Heart right ventricle (tissue), 16 donors: ENCODE data around the gene LMO1. TPM values are rescaled to one million over a fixed set of nuclear protein-coding genes. Genes with fewer than 3 reads are reported as not detected.

Experiments used
- ATAC-seq, 8 donors: fragments of 200-7000 bp; cut with Tn5 transposase; one replicate each; pipeline ENCODE4 v1.9.1; 2020; ENCODE audit warnings: mild to moderate bottlenecking in 8 of 8, moderate library complexity in 8 of 8, moderate number of reproducible peaks in 1 of 8
- DNase-seq, 2 donors: peaks; one replicate each; pipeline ENCODE4 v3.0.0-alpha.2; 2020
- H3K27ac ChIP-seq, 10 donors: fragments of 200-600 bp; sonication (generic) in 2 of 10; one replicate each; pipeline versions ENCODE4 v1.5.0 to v1.8.0; 2020 to 2022; ENCODE audit warnings: mild to moderate bottlenecking in 3 of 10
- H3K27me3 ChIP-seq, 7 donors: fragments of 200-600 bp; one replicate each; pipeline ENCODE4 v1.8.0; 2021 to 2022; ENCODE audit warnings: mild to moderate bottlenecking in 2 of 7
- H3K36me3 ChIP-seq, 9 donors: fragments of 200-600 bp; sonication (generic) in 1 of 9; one replicate each; pipeline versions ENCODE4 v1.5.0 to v1.8.0; 2020 to 2022; ENCODE audit warnings: mild to moderate bottlenecking in 2 of 9
- H3K4me1 ChIP-seq, 9 donors: fragments of 200-600 bp; sonication (generic) in 1 of 9; one replicate each; pipeline versions ENCODE4 v1.5.0 to v1.8.0; 2020 to 2022; ENCODE audit warnings: mild to moderate bottlenecking in 4 of 9
- H3K4me3 ChIP-seq, 10 donors: fragments of 200-600 bp; sonication (generic) in 2 of 10; one replicate each; pipeline versions ENCODE4 v1.5.0 to v1.8.0; 2020 to 2022; ENCODE audit warnings: mild to moderate bottlenecking in 7 of 10, moderate library complexity in 2 of 10
- H3K9me3 ChIP-seq, 11 donors: fragments of 200-600 bp in 10 of 11; sonication (generic) in 2 of 11; one replicate each; pipeline versions ENCODE4 v1.5.0 to v1.8.0; 2013 to 2022; ENCODE audit warnings: mild to moderate bottlenecking in 2 of 11, control low read depth in 1 of 11, moderate library complexity in 1 of 11
- CTCF ChIP-seq, 9 donors: fragments of 200-600 bp; sonication (generic) in 2 of 9; IDR thresholded peaks; one replicate each; pipeline versions ENCODE4 v1.5.0 to v1.8.0; 2021 to 2022; ENCODE audit warnings: antibody characterized with exemption in 9 of 9, mild to moderate bottlenecking in 5 of 9, moderate library complexity in 1 of 9
- WGBS, 2 donors: extraction: QIAGEN DNeasy Blood & Tissue Kit; methylation state at CpG; one replicate each; pipeline ENCODE4 v1.1.7; 2013; ENCODE audit warnings: inconsistent platforms in 1 of 2; 5-methylcytosine and 5-hydroxymethylcytosine counted together
- intact Hi-C, 10 donors: fragments of 100-400 bp; cut with DNase I; formaldehyde crosslinking; loops; one replicate each; pipeline versions ENCODE4 v1.11.1 to v1.14.2; 2022
- polyA plus RNA-seq, 2 donors: library from polyadenylated mRNA; stranded (reverse); fragments of 200-250 nt; gene quantifications; one replicate each; pipeline ENCODE4 v1.2.3, GENCODE V29; 2013
- total RNA-seq, 10 donors: library from RNA; stranded (reverse); fragmentation: NEBNext Ultra II Directional in 3 of 10; extraction: Animal tissue kit (Norgen Biotek cat#: 25700) in 3 of 10; gene quantifications; one replicate each; pipeline versions ENCODE4 v1.2.1 to v1.2.4, GENCODE V29; 2021 to 2023
- donor health status: Arrhythmogenic right ventricular cardiomyopathy.
- donor health status: ischemic (EF 13 %, LVEDD 7.1; RV severe dilation, severe dysfunction).
- donor health status: healthy with polysubstance abuse.
- donor health status: DM: no; HTN: yes; CAD: no.
- donor health status: DM: no; HTN: no; CAD: no.
- donor health status: ischemic (EF 25% LVEDD 6.9; RV normal size, moderate dysfunction).
- donor health status: ischemic (EF 25% LVEDD 5.7; RV mildly dilated, moderate dysfunction).
- donor health status: healthy.
- donor health status: DM: yes; HTN: yes; CAD: no.
- donor health status: Ischemic cardiomyopathy.
- donor health status: ischemic (EF 35%, LVEDD 5.7; RV mildly dilated, moderate dysfunction).
- donor health status: nonischemic (EF 11% LVEDD 7.7; RV severe dilation, severe dysfunction).
- donor health status: DM: yes; HTN: yes; CAD: no.
- donor health status: PGD.
- donor health status: ischemic (EF 29% LVEDD 5.4; RV normal size, mild dysfunction).
- donor health status: nonischemic (EF 23%, LVEDD 6.1; RV moderate dilation, normal function).

Gene LMO1
- total and polyA plus RNA-seq, 12 donors: 0.55 to 6.6 (median 2.4) TPM

GRCh38 chr11:8249482-8249881, 14.2 kb downstream of the LMO1 start:
- Histone ChIP-seq H3K4me3 (no peak overlapping the region), H3K27ac (no peak overlapping the region), H3K27me3 (peaks cover 0 to 6% (median 0%) of the 10 kb centered on the region in 7 donors), H3K4me1 (no peaks in the 10 kb centered on the region), H3K36me3 (no peaks in the 10 kb centered on the region), H3K9me3 (no peaks in the 10 kb centered on the region)
- DNase-seq: no peak
- intact Hi-C loops: no loop called here
- TF ChIP-seq CTCF (IDR thresholded peaks at IDR 0.05): no peak
- 68 to 71% methylated on average over 6 of the region's 6 CpGs for WGBS, 2 donors
- no peak for ATAC-seq

GRCh38 chr11:8248786-8249185, 14.9 kb downstream of the LMO1 start:
- DNase-seq (no peak), ATAC-seq (no peak)
- Histone ChIP-seq H3K27ac (no peak overlapping the region), H3K27me3 (peaks cover 0 to 6% (median 0%) of the 10 kb centered on the region in 7 donors), H3K9me3 (no peaks in the 10 kb centered on the region), H3K4me3 (no peak overlapping the region), H3K36me3 (no peaks in the 10 kb centered on the region), H3K4me1 (no peaks in the 10 kb centered on the region)
- no peak for TF ChIP-seq CTCF (IDR thresholded peaks at IDR 0.05)
- WGBS, 2 donors: 91% methylated on average over 1 of the region's 1 CpG
- intact Hi-C loops: no loop called here

- TF ChIP-seq CTCF (IDR thresholded peaks at IDR 0.05): peak; percentile 10 to 54 (median 40)
- Histone ChIP-seq H3K4me1 (no peaks in the 10 kb centered on the region), H3K9me3 (no peaks in the 10 kb centered on the region), H3K36me3 (no peaks in the 10 kb centered on the region), H3K27ac (no peak overlapping the region), H3K4me3 (no peak overlapping the region), H3K27me3 (peaks cover 0 to 8% (median 0%) of the 10 kb centered on the region in 7 donors)
- DNase-seq (no peak), ATAC-seq (peak in 2 of 8 donors; percentile 24 to 39)
- intact Hi-C loops: no loop called here
- 79 to 80% methylated on average over 6 of the region's 6 CpGs for WGBS, 2 donors
These were observed 16.4 kb downstream of the LMO1 start for GRCh38 chr11:8247312-8247711.

- ATAC-seq: no peak
- TF ChIP-seq CTCF (IDR thresholded peaks at IDR 0.05): no peak
These were observed 20.2 kb downstream of the LMO1 start for GRCh38 chr11:8243458-8243857.

More at GRCh38 chr11:8243458-8243857, 20.2 kb downstream of the LMO1 start:
- H3K4me3 ChIP-seq: no peak overlapping the region
- H3K9me3 ChIP-seq: no peaks in the 10 kb centered on the region
- no peak overlapping the region for H3K27ac ChIP-seq
- H3K27me3 ChIP-seq: peaks cover 0 to 16% (median 0%) of the 10 kb centered on the region in 7 donors
- intact Hi-C loops: no loop called here
- no peaks in the 10 kb centered on the region for H3K4me1 ChIP-seq
- no peak for DNase-seq
- no peaks in the 10 kb centered on the region for H3K36me3 ChIP-seq
- WGBS, 2 donors: 83 to 85% methylated on average over 5 of the region's 5 CpGs
